H1 (cell line): Measurements from ENCODE around the gene KIAA1755. TPM values are rescaled to one million over a fixed set of nuclear protein-coding genes. Genes with fewer than 3 reads are reported as not detected.

Experiments used
- CTCF ChIA-PET: fragments of 300-600 bp; sonication (Branson Sonifier 250); formaldehyde crosslinking; loops from one replicate; lab custom pipeline; 2021; ENCODE audit not compliant: partially characterized antibody; lab: Charles Lee
- POLR2A ChIA-PET: fragments of 300-600 bp; sonication (Branson Sonifier 250); formaldehyde crosslinking; loops from one replicate; lab custom pipeline; 2021; ENCODE audit warnings: inconsistent platforms; ENCODE audit not compliant: partially characterized antibody; lab: Charles Lee
- DNase-seq, 2 experiments: peaks; one replicate each; pipeline versions ENCODE4 v3.0.0 to v3.0.0-alpha.2; 2010 to 2022; ENCODE audit warnings: low spot score in 2 of 2, low read depth in 1 of 2, mixed read lengths in 1 of 2
- FAIRE-seq: peaks from 2 replicates; lab custom pipeline; 2011; peaks lifted over from hg19 to GRCh38; lab: Jason Lieb, UNC
- H2AFZ ChIP-seq: 2 replicates; pipeline ENCODE4 v1.8.1; 2012; ENCODE audit warnings: low read length, inconsistent platforms
- H2AK5ac ChIP-seq: 2 replicates; pipeline ENCODE4 v1.6.1; 2013; ENCODE audit warnings: low read depth, low read length
- H2BK120ac ChIP-seq: replicated peaks from 2 replicates; pipeline ENCODE3; 2013; ENCODE audit warnings: low read depth, low read length, inconsistent platforms
- H2BK12ac ChIP-seq: 2 replicates; pipeline ENCODE4 v1.6.1; 2013; ENCODE audit warnings: low read depth, low read length
- H2BK15ac ChIP-seq: 2 replicates; pipeline ENCODE4 v1.6.1; 2013; ENCODE audit warnings: low read length
- H2BK20ac ChIP-seq: 2 replicates; pipeline ENCODE4 v1.6.1; 2013; ENCODE audit warnings: low read length
- H2BK5ac ChIP-seq: 2 replicates; pipeline ENCODE4 v1.6.1; 2013; ENCODE audit warnings: low read depth, low read length
- H3K14ac ChIP-seq: 2 replicates; pipeline ENCODE4 v1.6.1; 2013; ENCODE audit warnings: inconsistent platforms; ENCODE audit not compliant: insufficient read length
- H3K18ac ChIP-seq: 2 replicates; pipeline ENCODE4 v1.6.1; 2013; ENCODE audit warnings: low read length; ENCODE audit errors: extremely low read depth
- H3K23ac ChIP-seq: 2 replicates; pipeline ENCODE4 v1.6.1; 2013; ENCODE audit warnings: inconsistent platforms; ENCODE audit not compliant: insufficient read length
- H3K23me2 ChIP-seq: 2 replicates; pipeline ENCODE4 v1.6.1; 2013; ENCODE audit warnings: low read depth, low read length
- H3K27ac ChIP-seq: 2 replicates; pipeline ENCODE4 v1.6.1; 2011; ENCODE audit warnings: low read depth, low read length, inconsistent platforms
- H3K27me3 ChIP-seq, 4 experiments: replicated peaks in 1 of 4; 1 replicate in 1 of 4; 2 replicates in 3 of 4; pipeline versions ENCODE4 v1.6.1 to v1.8.1; 2011 to 2013; ENCODE audit warnings: low read length in 3 of 4, mild to moderate bottlenecking in 3 of 4, inconsistent platforms in 2 of 4, mixed read lengths in 2 of 4, moderate library complexity in 1 of 4; ENCODE audit not compliant: control insufficient read depth in 3 of 4, insufficient read depth in 3 of 4; ENCODE audit errors: extremely low read depth in 1 of 4
- H3K36me3 ChIP-seq, 4 experiments: 2 replicates each; pipeline versions ENCODE4 v1.6.1 to v1.8.1; 2011 to 2013; ENCODE audit warnings: mild to moderate bottlenecking in 4 of 4, low read length in 3 of 4, moderate library complexity in 2 of 4, control low read depth in 1 of 4, inconsistent platforms in 1 of 4; ENCODE audit not compliant: insufficient read depth in 4 of 4, control insufficient read depth in 2 of 4
- H3K4ac ChIP-seq: replicated peaks from 2 replicates; pipeline ENCODE3; 2013; ENCODE audit warnings: low read length, low read depth, mixed read lengths, inconsistent platforms; ENCODE audit not compliant: insufficient read length
- H3K4me1 ChIP-seq, 4 experiments: replicated peaks in 1 of 4; 1 replicate in 1 of 4; 2 replicates in 3 of 4; pipeline versions ENCODE4 v1.6.1 to v1.8.1; 2011 to 2013; ENCODE audit warnings: low read length in 3 of 4, inconsistent platforms in 2 of 4, mixed read lengths in 1 of 4; ENCODE audit not compliant: insufficient read depth in 4 of 4, control insufficient read depth in 3 of 4
- H3K4me2 ChIP-seq, 2 experiments: 2 replicates each; pipeline versions ENCODE4 v1.6.1 to v1.8.1; 2011 to 2013; ENCODE audit warnings: low read depth in 2 of 2, low read length in 2 of 2, control low read depth in 1 of 2, inconsistent platforms in 1 of 2, mild to moderate bottlenecking in 1 of 2; ENCODE audit not compliant: insufficient read depth in 1 of 2
- H3K4me3 ChIP-seq, 4 experiments: fragments of 200-600, 300-600 bp in 1 of 4; sonication (generic), shearing (Covaris generic), sonication (Bioruptor Twin) in 1 of 4; 2 replicates each; pipeline versions ENCODE4 v1.5.1 to v1.8.1; 2011 to 2016; ENCODE audit warnings: low read length in 4 of 4, low read depth in 3 of 4, control low read depth in 2 of 4, inconsistent platforms in 2 of 4, mild to moderate bottlenecking in 2 of 4, mixed read lengths in 1 of 4, moderate library complexity in 1 of 4; ENCODE audit not compliant: insufficient read depth in 2 of 4; ENCODE audit errors: extremely low read depth in 1 of 4
- H3K56ac ChIP-seq: replicated peaks from 2 replicates; pipeline ENCODE3; 2013; ENCODE audit warnings: low read depth, mild to moderate bottlenecking, mixed read lengths, low read length, inconsistent platforms; ENCODE audit not compliant: insufficient read length
- H3K79me1 ChIP-seq: 2 replicates; pipeline ENCODE4 v1.6.1; 2013; ENCODE audit warnings: low read depth, low read length, control low read depth
- H3K79me2 ChIP-seq, 2 experiments: 2 replicates each; pipeline versions ENCODE4 v1.6.1 to v1.8.1; 2012 to 2013; ENCODE audit warnings: low read length in 2 of 2, mild to moderate bottlenecking in 2 of 2, inconsistent platforms in 1 of 2; ENCODE audit not compliant: insufficient read depth in 2 of 2, control insufficient read depth in 1 of 2
- H3K9ac ChIP-seq, 4 experiments: replicated peaks in 1 of 4; 1 replicate in 1 of 4; 2 replicates in 3 of 4; pipeline versions ENCODE4 v1.6.1 to v1.8.1; 2011 to 2013; ENCODE audit warnings: low read depth in 3 of 4, low read length in 3 of 4, control low read depth in 2 of 4, mild to moderate bottlenecking in 2 of 4, moderate library complexity in 2 of 4, inconsistent platforms in 1 of 4; ENCODE audit errors: extremely low read depth in 1 of 4
- H3K9me3 ChIP-seq, 2 experiments: 2 replicates each; pipeline versions ENCODE4 v1.6.1 to v1.8.1; 2012 to 2013; ENCODE audit warnings: mild to moderate bottlenecking in 2 of 2, moderate library complexity in 2 of 2, control low read depth in 1 of 2, inconsistent platforms in 1 of 2, low read depth in 1 of 2, low read length in 1 of 2, mixed read lengths in 1 of 2; ENCODE audit not compliant: insufficient read depth in 2 of 2
- H4K20me1 ChIP-seq, 2 experiments: replicated peaks in 1 of 2; 2 replicates each; pipeline versions ENCODE3 to v1.8.1; 2011 to 2013; ENCODE audit warnings: inconsistent platforms in 2 of 2, low read length in 2 of 2, mild to moderate bottlenecking in 1 of 2; ENCODE audit not compliant: insufficient read depth in 2 of 2, control insufficient read depth in 1 of 2
- H4K5ac ChIP-seq: 2 replicates; pipeline ENCODE4 v1.6.1; 2013; ENCODE audit warnings: low read length, low read depth, mixed read lengths, inconsistent platforms; ENCODE audit not compliant: insufficient read length
- H4K8ac ChIP-seq: 2 replicates; pipeline ENCODE4 v1.8.0; 2013; ENCODE audit warnings: mild to moderate bottlenecking, moderate library complexity, low read length, inconsistent platforms; ENCODE audit not compliant: insufficient read depth; ENCODE audit errors: extremely low read depth
- H4K91ac ChIP-seq: replicated peaks from 2 replicates; pipeline ENCODE3; 2013; ENCODE audit warnings: low read length, mixed read lengths, inconsistent platforms; ENCODE audit not compliant: insufficient read length
- ASH2L ChIP-seq: fragments of 200-600, 300-600 bp; sonication (generic); IDR thresholded peaks from one replicate; pipeline ENCODE4 v1.7.1; 2017; ENCODE audit warnings: low read length
- BACH1 ChIP-seq: IDR thresholded peaks from 2 replicates; pipeline ENCODE4 v1.6.1; 2012; ENCODE audit warnings: low read length, improper control_type of control experiment
- EZH2 ChIP-seq: fragments of 200-600 bp; sonication (generic); IDR thresholded peaks from 2 replicates; pipeline ENCODE4 v1.7.1; 2012; ENCODE audit warnings: low read depth, mild to moderate bottlenecking, moderate library complexity, low read length, inconsistent platforms; ENCODE audit not compliant: severe bottlenecking
- FOSL1 ChIP-seq: IDR thresholded peaks from 2 replicates; pipeline ENCODE4 v1.6.1; 2011; ENCODE audit warnings: mild to moderate bottlenecking, low read depth, low read length, moderate library complexity; ENCODE audit not compliant: insufficient read depth
- JUND ChIP-seq: IDR thresholded peaks from 2 replicates; pipeline ENCODE4 v1.6.1; 2011; ENCODE audit warnings: mild to moderate bottlenecking, improper control_type of control experiment, low read length
- PHF8 ChIP-seq: fragments of 200-600 bp; sonication (generic); conservative IDR thresholded peaks from 2 replicates; pipeline ENCODE4 v1.7.1; 2012; ENCODE audit warnings: low read depth, mild to moderate bottlenecking, inconsistent platforms, low read length, moderate library complexity
- POU5F1 ChIP-seq: IDR thresholded peaks from 2 replicates; pipeline ENCODE4 v1.6.1; 2011; ENCODE audit warnings: low read depth, mild to moderate bottlenecking, low read length, moderate library complexity
- RAD21 ChIP-seq, 2 experiments: IDR thresholded peaks in 1 of 2; conservative IDR thresholded peaks in 1 of 2; 2 replicates each; pipeline ENCODE4 v1.6.1; 2011; ENCODE audit warnings: low read depth in 2 of 2, low read length in 2 of 2, improper control_type of control experiment in 1 of 2, inconsistent platforms in 1 of 2, mild to moderate bottlenecking in 1 of 2, moderate library complexity in 1 of 2
- SP2 ChIP-seq: IDR thresholded peaks from 2 replicates; pipeline ENCODE4 v1.6.1; 2012; ENCODE audit warnings: mild to moderate bottlenecking, low read length, inconsistent platforms
- SRF ChIP-seq: IDR thresholded peaks from 2 replicates; pipeline ENCODE4 v1.6.1; 2011; ENCODE audit warnings: mild to moderate bottlenecking, low read depth, low read length, moderate library complexity
- WGBS, 2 experiments: shearing (Covaris generic) in 1 of 2; methylation state at CpG; one replicate each; pipeline versions ENCODE4 v1.1.6 to v1.1.7; 2013 to 2015; ENCODE audit warnings: low lambda C conversion rate in 2 of 2, mixed read lengths in 2 of 2, inconsistent platforms in 1 of 2, low coverage in 1 of 2, missing lambda C conversion rate in 1 of 2; ENCODE audit not compliant: insufficient replicate concordance in 2 of 2, insufficient coverage in 1 of 2, insufficient read length in 1 of 2; ENCODE audit errors: extremely low coverage in 1 of 2, missing lambda C conversion rate in 1 of 2; 5-methylcytosine and 5-hydroxymethylcytosine counted together
- polyA plus RNA-seq, 7 experiments: library from polyadenylated mRNA; depleted of rRNA in 3 of 7; stranded (reverse) in 5 of 7; unstranded in 2 of 7; fragments of >200 nt in 5 of 7; fragments of 200-250 nt in 2 of 7; gene quantifications; 1 replicate in 5 of 7; 2 replicates in 1 of 7; 4 replicates in 1 of 7; pipeline versions ENCODE4 v1.2.1 to v1.2.3, GENCODE V29; 2011 to 2013; ENCODE audit warnings: missing spikeins in 2 of 7, mixed read lengths in 2 of 7
- total RNA-seq: library from RNA; stranded (reverse); fragmentation: NEBNext Ultra II Directional; extraction: Animal tissue kit (Norgen Biotek cat#: 25700); gene quantifications from 2 replicates; pipeline ENCODE4 v1.2.1, GENCODE V29; 2021
- TF ChIP-seq, protein P1 (sequence below): IDR thresholded peaks from 2 replicates; pipeline ENCODE4 v1.6.1; 2011; ENCODE audit warnings: low read length, improper control_type of control experiment
- TF ChIP-seq, protein P2 (sequence below): IDR thresholded peaks from 2 replicates; pipeline ENCODE4 v1.6.1; 2012; ENCODE audit warnings: inconsistent platforms

The KIAA1755 gene
- total and polyA plus RNA-seq, 2 of the 8 experiments (the other 6 are each of a cell fraction or from before 2014, with no cell fraction given), result 0.23 TPM; not detected in 1

DNA sequence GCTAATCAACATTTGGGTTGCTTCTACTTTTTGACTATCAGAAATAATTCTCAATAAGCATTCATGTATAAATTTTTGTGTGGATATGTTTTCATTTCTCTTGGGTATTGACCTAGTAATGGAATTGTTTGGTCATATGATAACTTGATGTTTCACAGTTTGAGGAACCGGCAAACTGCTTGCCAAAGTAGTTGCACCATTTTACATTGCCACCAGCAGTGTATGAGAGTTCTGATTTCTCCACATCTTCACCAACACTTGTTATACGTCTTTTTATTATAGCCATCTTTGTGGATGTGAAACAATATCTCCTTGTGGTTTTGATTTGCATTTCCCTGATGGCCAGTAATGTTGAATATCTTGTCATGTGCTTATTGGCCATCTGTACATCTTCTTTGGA lies 52.9 kb downstream of the KIAA1755 start:
- 92% methylated on average over 2 of the region's 2 CpGs; no CpG with 5 or more reads in 1 of the 2 experiments for WGBS, 2 experiments
- H3K23me2 ChIP-seq, result no peaks in the 10 kb centered on the region
- TF ChIP-seq, protein P1, sequence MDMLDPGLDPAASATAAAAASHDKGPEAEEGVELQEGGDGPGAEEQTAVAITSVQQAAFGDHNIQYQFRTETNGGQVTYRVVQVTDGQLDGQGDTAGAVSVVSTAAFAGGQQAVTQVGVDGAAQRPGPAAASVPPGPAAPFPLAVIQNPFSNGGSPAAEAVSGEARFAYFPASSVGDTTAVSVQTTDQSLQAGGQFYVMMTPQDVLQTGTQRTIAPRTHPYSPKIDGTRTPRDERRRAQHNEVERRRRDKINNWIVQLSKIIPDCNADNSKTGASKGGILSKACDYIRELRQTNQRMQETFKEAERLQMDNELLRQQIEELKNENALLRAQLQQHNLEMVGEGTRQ, result no peak
- TF ChIP-seq PHF8, result no peak
- no peak for TF ChIP-seq RAD21 (IDR thresholded peaks at IDR 0.05 in 1 of 2, conservative IDR thresholded peaks at IDR 0.05 in 1 of 2; ENCODE audit: low read depth in 2 of 2, low read length in 2 of 2)
- no peak for TF ChIP-seq POU5F1
- TF ChIP-seq, protein P2, sequence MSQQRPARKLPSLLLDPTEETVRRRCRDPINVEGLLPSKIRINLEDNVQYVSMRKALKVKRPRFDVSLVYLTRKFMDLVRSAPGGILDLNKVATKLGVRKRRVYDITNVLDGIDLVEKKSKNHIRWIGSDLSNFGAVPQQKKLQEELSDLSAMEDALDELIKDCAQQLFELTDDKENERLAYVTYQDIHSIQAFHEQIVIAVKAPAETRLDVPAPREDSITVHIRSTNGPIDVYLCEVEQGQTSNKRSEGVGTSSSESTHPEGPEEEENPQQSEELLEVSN, result no peak
- TF ChIP-seq JUND, result no peak
- TF ChIP-seq FOSL1, result no peak
- no peak for TF ChIP-seq ASH2L
- no peak for TF ChIP-seq EZH2
- TF ChIP-seq SRF, result no peak
- no peak for TF ChIP-seq SP2
- TF ChIP-seq BACH1, result no peak

More for the DNA sequence above, 52.9 kb downstream of the KIAA1755 start:
- no peaks in the 10 kb centered on the region for H4K20me1 ChIP-seq
- no peak overlapping the region for H4K91ac ChIP-seq
- no peak overlapping the region for H3K9ac ChIP-seq
- no peak for DNase-seq
- POLR2A ChIA-PET, result no interaction called here
- H3K27ac ChIP-seq, result no peak overlapping the region
- H4K8ac ChIP-seq, result no peak overlapping the region
- no peak overlapping the region for H3K14ac ChIP-seq
- H3K4me2 ChIP-seq, result no peak overlapping the region
- no peak overlapping the region for H3K56ac ChIP-seq
- no peaks in the 10 kb centered on the region for H3K27me3 ChIP-seq
- no peaks in the 10 kb centered on the region for H3K79me2 ChIP-seq
- H3K4ac ChIP-seq, result no peak overlapping the region
- H4K5ac ChIP-seq, result no peak overlapping the region
- CTCF ChIA-PET, result interaction anchor here (0.6 to 4.3 kb wide), 10 partner anchors 10 to 153 kb away, joined by 3 to 20 read pairs (median 4); no protein-coding TSS in a partner anchor
- FAIRE-seq, result no peak
- H3K79me1 ChIP-seq, result no peaks in the 10 kb centered on the region
- H2AK5ac ChIP-seq, result no peak overlapping the region
- no peaks in the 10 kb centered on the region for H3K4me1 ChIP-seq
- no peaks in the 10 kb centered on the region for H3K9me3 ChIP-seq
- H2BK120ac ChIP-seq, result no peak overlapping the region
- H2BK5ac ChIP-seq, result no peak overlapping the region
- no peak overlapping the region for H2BK15ac ChIP-seq
- H2AFZ ChIP-seq, result no peak overlapping the region
- no peak overlapping the region for H3K18ac ChIP-seq
- H2BK20ac ChIP-seq, result no peak overlapping the region
- H3K36me3 ChIP-seq, result no peaks in the 10 kb centered on the region
- H3K4me3 ChIP-seq, result no peak overlapping the region
- H2BK12ac ChIP-seq, result no peak overlapping the region
- H3K23ac ChIP-seq, result no peak overlapping the region
